ENCODE results near the gene PODXL2.

DNA sequence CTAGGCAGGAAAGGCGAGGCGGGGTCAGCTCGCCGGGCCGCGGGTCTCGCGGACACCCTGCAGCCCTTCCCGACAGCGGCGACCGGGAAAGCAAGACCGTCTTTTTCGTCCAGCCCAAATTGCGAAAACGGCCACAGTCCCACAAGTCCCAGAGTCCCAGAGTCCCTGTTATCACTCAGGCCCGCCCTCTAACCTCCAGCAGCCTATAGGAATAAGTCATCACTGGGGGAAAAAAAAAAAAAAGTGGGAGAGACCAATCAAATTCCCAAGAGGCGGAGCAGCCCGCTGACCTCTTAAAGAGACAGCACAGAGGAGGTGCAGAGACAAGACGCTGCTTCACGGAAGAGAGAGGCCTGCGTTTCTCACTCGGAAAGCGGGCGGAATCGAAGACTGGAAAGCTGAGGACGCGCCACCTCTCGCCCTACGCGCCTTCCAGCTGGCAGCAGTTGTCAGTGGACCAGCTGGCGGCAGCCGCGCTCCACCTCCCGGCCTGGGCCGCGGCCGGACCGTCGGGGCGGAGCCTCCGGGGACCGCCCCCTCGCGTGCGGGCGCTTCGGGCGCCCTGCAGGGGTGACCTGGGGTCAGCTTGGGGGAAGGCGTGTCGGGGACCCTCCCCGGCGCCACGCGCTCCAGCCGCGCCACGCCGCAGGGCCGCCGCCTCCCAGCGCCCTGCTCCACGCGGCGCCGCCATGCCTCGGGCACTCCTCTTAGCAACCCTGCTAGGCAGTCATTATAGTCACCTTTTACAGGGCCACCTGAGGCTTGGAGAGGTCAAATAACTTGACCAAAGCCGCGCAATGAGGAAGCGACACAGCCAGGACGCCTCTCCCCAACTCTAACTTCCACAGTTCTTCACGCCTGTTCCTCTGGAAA, 38.2 kb upstream of the PODXL2 start, which contains the start of gene TPRA1:
- TF ChIP-seq, protein P1, sequence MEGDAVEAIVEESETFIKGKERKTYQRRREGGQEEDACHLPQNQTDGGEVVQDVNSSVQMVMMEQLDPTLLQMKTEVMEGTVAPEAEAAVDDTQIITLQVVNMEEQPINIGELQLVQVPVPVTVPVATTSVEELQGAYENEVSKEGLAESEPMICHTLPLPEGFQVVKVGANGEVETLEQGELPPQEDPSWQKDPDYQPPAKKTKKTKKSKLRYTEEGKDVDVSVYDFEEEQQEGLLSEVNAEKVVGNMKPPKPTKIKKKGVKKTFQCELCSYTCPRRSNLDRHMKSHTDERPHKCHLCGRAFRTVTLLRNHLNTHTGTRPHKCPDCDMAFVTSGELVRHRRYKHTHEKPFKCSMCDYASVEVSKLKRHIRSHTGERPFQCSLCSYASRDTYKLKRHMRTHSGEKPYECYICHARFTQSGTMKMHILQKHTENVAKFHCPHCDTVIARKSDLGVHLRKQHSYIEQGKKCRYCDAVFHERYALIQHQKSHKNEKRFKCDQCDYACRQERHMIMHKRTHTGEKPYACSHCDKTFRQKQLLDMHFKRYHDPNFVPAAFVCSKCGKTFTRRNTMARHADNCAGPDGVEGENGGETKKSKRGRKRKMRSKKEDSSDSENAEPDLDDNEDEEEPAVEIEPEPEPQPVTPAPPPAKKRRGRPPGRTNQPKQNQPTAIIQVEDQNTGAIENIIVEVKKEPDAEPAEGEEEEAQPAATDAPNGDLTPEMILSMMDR (IDR thresholded peaks at IDR 0.05), result peak in 3 of 6 experiments; percentile 13 to 49 (median 32)
- peak in 1 of 2 donors; percentile 72 for TF ChIP-seq POLR2A (IDR thresholded peaks at IDR 0.05)
